CD4-positive, alpha-beta T cell (primary cell): Measurements from ENCODE around the gene PPL. TPM values are rescaled to one million over a fixed set of nuclear protein-coding genes. Genes with fewer than 3 reads are reported as not detected.

ENCODE experiments used
- ATAC-seq: fragments of 200-7000 bp; cut with Tn5 transposase; one replicate; pipeline ENCODE4 v1.10.0; 2022; ENCODE audit warnings: mild to moderate bottlenecking; ENCODE audit not compliant: poor library complexity
- CTCF ChIA-PET: fragments of 350-600 bp; sonication (Branson Sonifier 250); formaldehyde crosslinking; loops from one replicate; lab custom pipeline; 2021; ENCODE audit warnings: antibody characterized with exemption, inconsistent platforms; lab: Charles Lee
- POLR2A ChIA-PET: fragments of 350-600 bp; sonication (Branson Sonifier 250); formaldehyde crosslinking; loops from one replicate; lab custom pipeline; 2021; ENCODE audit warnings: antibody characterized with exemption, inconsistent platforms; lab: Charles Lee
- DNase-seq, 14 experiments: peaks; one replicate each; pipeline ENCODE4 v3.0.0-alpha.2; 2013 to 2020; ENCODE audit warnings: mixed read lengths in 2 of 14
- H3K27ac ChIP-seq, 2 donors: one replicate each; pipeline versions ENCODE4 v1.5.1 to v1.7.0; 2013; ENCODE audit warnings: low read length in 2 of 2, low read depth in 1 of 2, mild to moderate bottlenecking in 1 of 2
- H3K27me3 ChIP-seq, 2 experiments: 1 replicate in 1 of 2; 2 replicates in 1 of 2; pipeline versions ENCODE4 v1.6.1 to v1.7.0; 2013; ENCODE audit warnings: low read length in 2 of 2, control low read depth in 1 of 2, mild to moderate bottlenecking in 1 of 2, moderate library complexity in 1 of 2; ENCODE audit not compliant: insufficient read depth in 2 of 2, control insufficient read depth in 1 of 2
- H3K36me3 ChIP-seq: one replicate; pipeline ENCODE4 v1.6.1; 2013; ENCODE audit warnings: low read length, control low read depth; ENCODE audit not compliant: insufficient read depth
- H3K4me1 ChIP-seq: one replicate; pipeline ENCODE4 v1.6.1; 2013; ENCODE audit warnings: low read length, control low read depth; ENCODE audit not compliant: insufficient read depth
- H3K4me3 ChIP-seq: one replicate; pipeline ENCODE4 v1.5.1; 2013; ENCODE audit warnings: mild to moderate bottlenecking, low read length, moderate library complexity
- H3K9me3 ChIP-seq, 2 experiments: 1 replicate in 1 of 2; 2 replicates in 1 of 2; pipeline versions ENCODE4 v1.6.1 to v1.7.0; 2013; ENCODE audit warnings: low read length in 2 of 2, mild to moderate bottlenecking in 2 of 2, control low read depth in 1 of 2, moderate library complexity in 1 of 2; ENCODE audit not compliant: control insufficient read depth in 1 of 2, insufficient read depth in 1 of 2
- H3K27ac Mint-ChIP-seq: one replicate; pipeline ENCODE4 v1.8.0; 2020; ENCODE audit warnings: mixed read lengths
- H3K27me3 Mint-ChIP-seq: one replicate; pipeline ENCODE4 v1.8.0; 2021; ENCODE audit warnings: mixed read lengths
- H3K36me3 Mint-ChIP-seq: one replicate; pipeline ENCODE4 v1.8.0; 2021; ENCODE audit warnings: low read depth, mixed read lengths
- H3K4me1 Mint-ChIP-seq: one replicate; pipeline ENCODE4 v1.8.0; 2021; ENCODE audit warnings: low read depth, mixed read lengths
- H3K4me3 Mint-ChIP-seq: one replicate; pipeline ENCODE4 v1.8.0; 2020; ENCODE audit warnings: mild to moderate bottlenecking, mixed read lengths
- H3K9me3 Mint-ChIP-seq: one replicate; pipeline ENCODE4 v1.8.0; 2020; ENCODE audit warnings: mixed read lengths
- intact Hi-C, 2 experiments: fragments of 100-400 bp; cut with DNase I in 1 of 2; cut with micrococcal nuclease in 1 of 2; formaldehyde crosslinking; loops; one replicate each; pipeline versions ENCODE4 v1.15.1 to v1.9.0; 2023 to 2025; cut with DNase I, micrococcal nuclease
- total RNA-seq, 174 experiments: library from RNA in 2 of 174; stranded (reverse) in 2 of 174; gene quantifications; one replicate each; pipeline ENCODE4 v1.2.3 and lab custom pipeline; 2021 to 2026
- TF ChIP-seq, protein P1 (sequence below): fragments of 200-600 bp; IDR thresholded peaks from one replicate; pipeline ENCODE4 v1.8.0; 2022; ENCODE audit warnings: antibody characterized with exemption, mild to moderate bottlenecking

Gene PPL
- total RNA-seq, 2 experiments from 2014 or later = not detected

GRCh38 chr16:4904108-4904941 lies 32.6 kb downstream of the PPL start:
- no peak for DNase-seq
- no peaks in the 10 kb centered on the region for H3K4me1 Mint-ChIP-seq
- ATAC-seq = no peak
- intact Hi-C loops = no loop called here
- Histone ChIP-seq H3K4me3 (no peak overlapping the region), H3K4me1 (no peaks in the 10 kb centered on the region), H3K9me3 (peaks cover 0 to under 1% of the 10 kb centered on the region in 2 experiments), H3K27ac (no peak overlapping the region), H3K27me3 (peaks cover 0 to 3% of the 10 kb centered on the region in 2 experiments), H3K36me3 (no peaks in the 10 kb centered on the region)
- no peak overlapping the region for H3K4me3 Mint-ChIP-seq
- H3K27me3 Mint-ChIP-seq = peaks cover 14% of the 10 kb centered on the region
- no peak overlapping the region for H3K27ac Mint-ChIP-seq
- ChIA-PET CTCF (no interaction called here), POLR2A (no interaction called here)
- H3K9me3 Mint-ChIP-seq = no peaks in the 10 kb centered on the region
- TF ChIP-seq, protein P1, sequence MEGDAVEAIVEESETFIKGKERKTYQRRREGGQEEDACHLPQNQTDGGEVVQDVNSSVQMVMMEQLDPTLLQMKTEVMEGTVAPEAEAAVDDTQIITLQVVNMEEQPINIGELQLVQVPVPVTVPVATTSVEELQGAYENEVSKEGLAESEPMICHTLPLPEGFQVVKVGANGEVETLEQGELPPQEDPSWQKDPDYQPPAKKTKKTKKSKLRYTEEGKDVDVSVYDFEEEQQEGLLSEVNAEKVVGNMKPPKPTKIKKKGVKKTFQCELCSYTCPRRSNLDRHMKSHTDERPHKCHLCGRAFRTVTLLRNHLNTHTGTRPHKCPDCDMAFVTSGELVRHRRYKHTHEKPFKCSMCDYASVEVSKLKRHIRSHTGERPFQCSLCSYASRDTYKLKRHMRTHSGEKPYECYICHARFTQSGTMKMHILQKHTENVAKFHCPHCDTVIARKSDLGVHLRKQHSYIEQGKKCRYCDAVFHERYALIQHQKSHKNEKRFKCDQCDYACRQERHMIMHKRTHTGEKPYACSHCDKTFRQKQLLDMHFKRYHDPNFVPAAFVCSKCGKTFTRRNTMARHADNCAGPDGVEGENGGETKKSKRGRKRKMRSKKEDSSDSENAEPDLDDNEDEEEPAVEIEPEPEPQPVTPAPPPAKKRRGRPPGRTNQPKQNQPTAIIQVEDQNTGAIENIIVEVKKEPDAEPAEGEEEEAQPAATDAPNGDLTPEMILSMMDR = no peak
- no peaks in the 10 kb centered on the region for H3K36me3 Mint-ChIP-seq

GRCh38 chr16:4902038-4902437 lies 34.9 kb downstream of the PPL start:
- H3K4me1 Mint-ChIP-seq = no peaks in the 10 kb centered on the region
- no peak for ATAC-seq
- H3K9me3 ChIP-seq = peaks cover 0 to 22% of the 10 kb centered on the region in 2 experiments
- no peaks in the 10 kb centered on the region for H3K4me1 ChIP-seq
- no peak overlapping the region for H3K27ac ChIP-seq
- no peaks in the 10 kb centered on the region for H3K36me3 Mint-ChIP-seq
- intact Hi-C loops = no loop called here
- POLR2A ChIA-PET = no interaction called here
- H3K27ac Mint-ChIP-seq = no peak overlapping the region
- H3K4me3 Mint-ChIP-seq = no peak overlapping the region
- H3K27me3 Mint-ChIP-seq = peaks cover 18% of the 10 kb centered on the region
- CTCF ChIA-PET = no interaction called here
- H3K36me3 ChIP-seq = no peaks in the 10 kb centered on the region
- H3K9me3 Mint-ChIP-seq = no peaks in the 10 kb centered on the region
- no peak overlapping the region for H3K4me3 ChIP-seq
- TF ChIP-seq, protein P1 = no peak
- DNase-seq = no peak
- peaks cover 0 to 5% of the 10 kb centered on the region in 2 experiments for H3K27me3 ChIP-seq

GRCh38 chr16:4900750-4901149 lies 36.2 kb downstream of the PPL start:
- H3K27me3 ChIP-seq = peaks cover 0 to 5% of the 10 kb centered on the region in 2 experiments

More at GRCh38 chr16:4900750-4901149, 36.2 kb downstream of the PPL start:
- no peaks in the 10 kb centered on the region for H3K9me3 Mint-ChIP-seq
- no peaks in the 10 kb centered on the region for H3K36me3 Mint-ChIP-seq
- Histone ChIP-seq H3K4me3 (no peak overlapping the region), H3K4me1 (no peaks in the 10 kb centered on the region), H3K36me3 (no peaks in the 10 kb centered on the region), H3K27ac (no peak overlapping the region), H3K9me3 (peaks cover 0 to 22% of the 10 kb centered on the region in 2 experiments)
- H3K27me3 Mint-ChIP-seq = peaks cover 18% of the 10 kb centered on the region
- ATAC-seq (no peak), DNase-seq (no peak)
- H3K4me3 Mint-ChIP-seq = no peak overlapping the region
- intact Hi-C loops = no loop called here
- H3K27ac Mint-ChIP-seq = no peak overlapping the region
- POLR2A ChIA-PET = no interaction called here
- TF ChIP-seq, protein P1 = no peak
- CTCF ChIA-PET = no interaction called here
- no peaks in the 10 kb centered on the region for H3K4me1 Mint-ChIP-seq
